Esophagus muscularis mucosa (tissue), 4 donors: ENCODE data around the gene GGT5. TPM values are rescaled to one million over a fixed set of nuclear protein-coding genes. Genes with fewer than 3 reads are reported as not detected.
"Not testable (repeated sequence)": the region's sequence is repeated elsewhere in the genome, so short reads cannot be mapped to it uniquely, and the experiment has no call there.

Experiments used
- DNase-seq: peaks from one replicate; pipeline ENCODE4 v3.0.0-alpha.2; 2017; ENCODE audit errors: extremely low spot score
- H3K27ac ChIP-seq, 4 donors: fragments of 200-600 bp; sonication (generic); replicated peaks in 1 of 4; 1 replicate in 3 of 4; 2 replicates in 1 of 4; pipeline ENCODE4 v1.5.1; 2016 to 2019; ENCODE audit warnings: mild to moderate bottlenecking in 1 of 4
- H3K27me3 ChIP-seq, 4 donors: fragments of 200-600 bp; sonication (generic); one replicate each; pipeline versions ENCODE4 v1.5.1 to v1.6.0; 2016 to 2019
- H3K36me3 ChIP-seq, 4 donors: fragments of 200-600 bp; sonication (generic); one replicate each; pipeline ENCODE4 v1.5.1; 2016 to 2019
- H3K4me1 ChIP-seq, 4 donors: fragments of 200-600 bp; sonication (generic); one replicate each; pipeline ENCODE4 v1.5.1; 2016 to 2019
- H3K4me3 ChIP-seq, 4 donors: fragments of 200-600 bp; sonication (generic); 1 replicate in 2 of 4; 2 replicates in 2 of 4; pipeline ENCODE4 v1.5.1; 2016 to 2019; ENCODE audit warnings: mild to moderate bottlenecking in 4 of 4, moderate library complexity in 1 of 4
- H3K9me3 ChIP-seq, 4 donors: fragments of 200-600 bp; sonication (generic); 1 replicate in 3 of 4; 2 replicates in 1 of 4; pipeline ENCODE4 v1.5.1; 2016 to 2019
- CTCF ChIP-seq, 3 experiments: fragments of 200-600 bp in 2 of 3; fragments of 450-650 bp in 1 of 3; sonication (generic) in 2 of 3; IDR thresholded peaks; one replicate each; pipeline ENCODE4 v1.5.1; 2017 to 2019; ENCODE audit warnings: antibody characterized with exemption in 3 of 3, mild to moderate bottlenecking in 2 of 3, moderate library complexity in 1 of 3
- EP300 ChIP-seq: sonication (generic); formaldehyde crosslinking; IDR thresholded peaks from one replicate; pipeline ENCODE4 v1.6.1; 2017; ENCODE audit warnings: antibody characterized with exemption
- POLR2A ChIP-seq: fragments of 450-650 bp; IDR thresholded peaks from one replicate; pipeline ENCODE4 v1.6.1; 2017; ENCODE audit warnings: antibody characterized with exemption, moderate library complexity, mild to moderate bottlenecking, low read depth
- POLR2AphosphoS5 ChIP-seq, 2 donors: sonication (generic); formaldehyde crosslinking; IDR thresholded peaks; one replicate each; pipeline ENCODE4 v1.6.1; 2017; ENCODE audit warnings: antibody characterized with exemption in 2 of 2
- WGBS: methylation state at CpG from one replicate; pipeline ENCODE4 v1.1.5; 2018; 5-methylcytosine and 5-hydroxymethylcytosine counted together
- intact Hi-C: fragments of 100-400 bp; cut with DNase I; formaldehyde crosslinking; loops from one replicate; pipeline ENCODE4 v1.15.1; 2023
- total RNA-seq, 4 donors: library from RNA; depleted of rRNA; stranded (reverse); fragments of >200 nt; gene quantifications; one replicate each; pipeline versions ENCODE4 v1.1.0 to v1.2.1, GENCODE V29; 2016

The GGT5 gene
- total RNA-seq, 4 donors from 2014 or later = 15.4 to 59.2 (median 37.2) TPM

GRCh38 chr22:24219750-24220149 is 25.1 kb downstream of the GGT5 start:
- Histone ChIP-seq H3K27ac (no peak overlapping the region), H3K4me3 (no peak overlapping the region), H3K27me3 (no peaks in the 10 kb centered on the region), H3K36me3 (peaks cover 0 to 58% (median 16%) of the 10 kb centered on the region in 4 donors), H3K4me1 (no peaks in the 10 kb centered on the region), H3K9me3 (peaks cover 0 to 4% (median 1%) of the 10 kb centered on the region in 4 donors)
- intact Hi-C loops = no loop called here
- 95% methylated on average over 8 of the region's 9 CpGs for WGBS
- no peak for TF ChIP-seq CTCF (IDR thresholded peaks at IDR 0.05)
- TF ChIP-seq EP300 = no peak
- no peak for TF ChIP-seq POLR2A
- no peak for TF ChIP-seq POLR2AphosphoS5 (IDR thresholded peaks at IDR 0.05)
- no peak for DNase-seq

GRCh38 chr22:24217384-24217783 is 27.5 kb downstream of the GGT5 start:
- WGBS = 78% methylated on average over 3 of the region's 3 CpGs
- Histone ChIP-seq H3K9me3 (no peaks in the 10 kb centered on the region), H3K36me3 (peaks cover 0 to 40% (median 10%) of the 10 kb centered on the region in 4 donors), H3K4me1 (no peaks in the 10 kb centered on the region), H3K27ac (no peak overlapping the region), H3K27me3 (no peaks in the 10 kb centered on the region), H3K4me3 (no peak overlapping the region)
- TF ChIP-seq POLR2AphosphoS5 (IDR thresholded peaks at IDR 0.05) = no peak
- no peak for TF ChIP-seq POLR2A
- TF ChIP-seq CTCF (IDR thresholded peaks at IDR 0.05) = no peak
- TF ChIP-seq EP300 = no peak
- intact Hi-C loops = no loop called here
- DNase-seq = no peak

GRCh38 chr22:24216541-24217209 is 28.2 kb downstream of the GGT5 start:
- intact Hi-C loops = no loop called here
- Histone ChIP-seq H3K4me3 (no peak overlapping the region), H3K36me3 (peaks cover 0 to 34% (median 10%) of the 10 kb centered on the region in 4 donors), H3K9me3 (no peaks in the 10 kb centered on the region), H3K27ac (no peak overlapping the region), H3K4me1 (no peaks in the 10 kb centered on the region), H3K27me3 (no peaks in the 10 kb centered on the region)
- DNase-seq = no peak
- WGBS = 93% methylated on average over 12 of the region's 12 CpGs
- no peak for TF ChIP-seq CTCF (IDR thresholded peaks at IDR 0.05)

DNA sequence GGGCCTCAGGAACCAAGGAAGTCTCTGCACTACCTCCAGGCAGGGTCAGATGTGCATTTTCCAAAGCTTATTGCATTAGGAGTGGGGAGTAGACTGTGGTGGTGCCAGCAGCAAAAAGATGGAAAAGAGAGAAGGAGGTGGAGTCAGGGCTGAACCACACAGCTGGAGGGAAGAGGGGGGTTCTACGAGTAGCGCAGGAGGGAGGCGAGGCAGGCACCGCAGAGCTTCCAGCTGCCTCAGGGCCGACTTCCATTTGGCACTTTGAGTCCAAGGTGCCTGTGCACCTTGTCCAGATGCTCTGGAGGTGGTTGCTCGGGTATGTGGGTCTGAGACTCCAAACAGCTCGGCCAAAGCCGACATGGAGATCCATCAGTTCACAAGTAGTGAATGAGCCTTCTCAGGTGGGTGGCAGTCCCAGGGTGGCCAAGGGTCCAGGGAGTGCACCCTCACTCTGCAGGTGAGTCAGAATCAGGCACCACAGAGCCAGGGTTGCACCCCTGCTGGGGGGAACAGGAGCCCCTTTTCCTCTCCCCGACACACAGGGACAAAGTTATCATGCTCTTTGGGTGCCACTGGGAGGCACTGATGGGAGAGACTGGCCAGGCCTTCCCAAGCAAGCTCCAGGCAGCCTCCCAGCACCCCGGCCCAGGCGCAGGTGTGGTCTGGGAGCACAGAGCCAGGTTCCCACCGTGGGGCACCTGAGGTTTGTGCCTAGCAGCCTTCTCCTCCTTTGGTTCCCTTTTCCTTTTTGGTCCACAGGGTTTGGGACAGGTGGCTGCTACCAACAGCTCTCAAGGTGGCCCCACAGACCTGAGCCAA is 30.2 kb downstream of the GGT5 start:
- no peaks in the 10 kb centered on the region for H3K9me3 ChIP-seq
- no peak overlapping the region for H3K4me3 ChIP-seq
- DNase-seq = no peak
- no peaks in the 10 kb centered on the region for H3K27me3 ChIP-seq
- H3K27ac ChIP-seq = no peak overlapping the region
- no peaks in the 10 kb centered on the region for H3K4me1 ChIP-seq
- TF ChIP-seq CTCF (IDR thresholded peaks at IDR 0.05) (no peak), EP300 (no peak), POLR2AphosphoS5 (IDR thresholded peaks at IDR 0.05) (no peak), POLR2A (no peak)
- peaks cover 0 to 19% (median 4%) of the 10 kb centered on the region in 4 donors for H3K36me3 ChIP-seq
- intact Hi-C loops = no loop called here
- 84% methylated on average over 12 of the region's 12 CpGs for WGBS

DNA sequence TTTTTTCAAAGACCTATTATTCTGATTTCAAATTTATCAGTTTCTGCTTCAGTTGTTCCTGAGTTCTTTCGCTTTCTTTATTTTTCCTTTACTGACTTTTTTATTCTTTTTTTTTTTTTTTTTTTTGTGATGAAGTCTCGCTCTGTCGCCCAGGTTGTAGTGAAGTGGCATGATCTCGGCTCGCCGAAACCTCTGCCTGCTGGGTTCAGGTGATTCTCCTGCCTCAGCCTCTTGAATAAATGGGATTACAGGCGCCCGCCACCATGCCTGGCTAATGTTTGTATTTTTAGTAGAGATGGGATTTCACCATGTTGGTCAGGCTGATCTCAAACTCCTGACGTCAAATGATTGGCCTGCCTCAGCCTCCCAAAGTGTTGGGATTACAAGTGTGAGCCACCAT is 31.8 kb downstream of the GGT5 start:
- peaks cover 5 to 11% (median 7%) of the 10 kb centered on the region in 4 donors for H3K4me1 ChIP-seq
- H3K9me3 ChIP-seq, DNase-seq, H3K4me3 ChIP-seq, H3K27ac ChIP-seq, H3K36me3 ChIP-seq, H3K27me3 ChIP-seq, intact Hi-C loops: not testable (repeated sequence)
- WGBS = 93% methylated on average over 9 of the region's 9 CpGs

DNA sequence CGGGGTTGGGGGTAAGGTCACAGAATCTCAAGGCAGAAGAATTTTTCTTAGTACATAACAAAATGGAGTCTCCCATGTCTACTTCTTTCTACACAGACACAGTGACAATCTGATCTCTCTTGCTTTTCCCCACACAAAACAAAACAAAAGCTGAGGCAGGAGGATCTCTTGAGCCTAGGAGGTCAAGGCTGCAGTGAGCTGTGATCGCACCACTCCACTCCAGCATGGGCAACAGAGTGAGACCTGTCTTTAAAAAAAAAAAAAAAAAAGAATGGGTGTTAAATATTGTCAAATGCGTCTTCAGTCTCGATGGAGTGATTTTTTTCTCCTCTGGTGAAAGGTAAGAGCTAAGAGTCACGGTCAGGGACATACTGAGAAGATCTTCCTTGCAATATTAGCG is 33.2 kb downstream of the GGT5 start:
- intact Hi-C loops, H3K36me3 ChIP-seq, DNase-seq, H3K4me3 ChIP-seq, H3K27me3 ChIP-seq, H3K9me3 ChIP-seq, H3K27ac ChIP-seq: not testable (repeated sequence)
- WGBS = 92% methylated on average over 5 of the region's 6 CpGs
- peaks cover 16 to 25% (median 19%) of the 10 kb centered on the region in 4 donors for H3K4me1 ChIP-seq

- H3K9me3 ChIP-seq, H3K36me3 ChIP-seq, intact Hi-C loops, DNase-seq, H3K4me3 ChIP-seq, H3K27me3 ChIP-seq, H3K27ac ChIP-seq: not testable (repeated sequence)
- peaks cover 17 to 30% (median 23%) of the 10 kb centered on the region in 4 donors for H3K4me1 ChIP-seq
- whole genome bisulfite sequencing = 97% methylated on average over 8 of the region's 11 CpGs
These were observed 34.5 kb downstream of the GGT5 start for GRCh38 chr22:24210409-24210808.
